Frontal cortex (tissue), 4 donors: Measurements from ENCODE around the gene STK10. TPM values are rescaled to one million over a fixed set of nuclear protein-coding genes. Genes with fewer than 3 reads are reported as not detected.

Experiments used
- DNase-seq, 2 donors: peaks; one replicate each; pipeline ENCODE4 v3.0.0; 2012; ENCODE audit warnings: low spot score in 2 of 2
- FAIRE-seq: peaks from 2 replicates; lab custom pipeline; 2012; peaks lifted over from hg19 to GRCh38; lab: Jason Lieb, UNC
- total RNA-seq: library from RNA; depleted of rRNA; stranded (reverse); fragments of >200 nt; gene quantifications from one replicate; pipeline ENCODE4 v1.2.3, GENCODE V29; 2014
- donor health status: control.
- donor health status: control.
- donor health status: control.

The STK10 gene
- total RNA-seq, 1 donor from 2014 or later: 4.5 TPM

- DNase-seq: no peak
- FAIRE-seq: no peak
These were observed 90.7 kb downstream of the STK10 start for GRCh38 chr5:172097356-172097755.

GRCh38 chr5:172096207-172096940 is 91.7 kb downstream of the STK10 start:
- FAIRE-seq (no peak), DNase-seq (no peak)

GRCh38 chr5:172095368-172096206 is 92.4 kb downstream of the STK10 start:
- FAIRE-seq (no peak), DNase-seq (no peak)

- DNase-seq (no peak), FAIRE-seq (no peak)
These were observed 94.1 kb downstream of the STK10 start for GRCh38 chr5:172093965-172094364.

DNA sequence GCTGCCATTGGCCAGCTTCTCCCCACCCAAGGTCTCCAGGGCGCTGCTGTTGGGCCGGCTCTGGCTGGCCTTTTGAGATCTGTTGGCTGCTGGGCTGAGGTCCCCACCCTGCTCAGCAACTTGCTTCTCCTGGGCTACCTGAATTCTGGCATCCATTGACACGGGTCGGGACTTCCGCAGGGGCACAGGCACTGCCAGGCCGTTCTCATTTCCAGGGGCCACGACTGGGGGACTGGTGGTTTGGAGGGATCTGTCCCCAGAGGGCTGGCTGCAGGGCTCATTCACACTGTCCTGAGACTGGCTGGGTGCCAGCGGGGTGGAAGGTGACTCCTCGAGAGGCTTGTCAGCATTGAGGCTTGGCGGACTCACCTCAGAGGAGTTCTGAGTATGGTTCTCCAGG is 94.5 kb downstream of the STK10 start:
- no peak for FAIRE-seq

GRCh38 chr5:172091956-172092732 is 95.9 kb downstream of the STK10 start:
- DNase-seq (no peak), FAIRE-seq (no peak)

More for the DNA sequence above, 94.5 kb downstream of the STK10 start:
- no peak for DNase-seq

GRCh38 chr5:172090976-172091547 is 97.0 kb downstream of the STK10 start:
- FAIRE-seq: no peak
- no peak for DNase-seq

- no peak for DNase-seq
- FAIRE-seq: no peak
These were observed 98.5 kb downstream of the STK10 start for GRCh38 chr5:172089298-172090117.

DNA sequence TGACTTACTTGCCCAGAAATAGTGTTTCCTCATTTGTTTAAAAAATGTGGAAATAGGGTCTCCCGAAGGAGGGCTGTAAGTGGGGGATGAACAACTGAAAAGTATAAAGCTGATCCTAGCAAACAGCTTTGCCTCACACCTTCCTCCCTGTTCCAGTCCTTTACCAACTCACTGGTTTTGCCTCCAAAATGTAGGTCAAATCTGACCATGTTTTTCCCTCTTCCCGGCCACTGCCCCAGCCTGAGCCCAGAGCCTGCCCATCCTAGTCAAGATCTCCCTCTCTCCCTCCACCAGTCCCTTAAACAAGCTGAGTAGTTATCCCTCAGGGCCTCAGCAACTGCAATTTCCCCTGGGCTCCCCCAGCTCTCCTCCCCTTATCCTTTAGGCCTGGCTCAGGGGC is 99.2 kb downstream of the STK10 start:
- DNase-seq (no peak), FAIRE-seq (no peak)

- no peak for DNase-seq
- FAIRE-seq: no peak
These were observed 101.6 kb downstream of the STK10 start for GRCh38 chr5:172086194-172086975.

GRCh38 chr5:172085738-172086137 is 102.3 kb downstream of the STK10 start:
- no peak for FAIRE-seq
- DNase-seq: no peak

DNA sequence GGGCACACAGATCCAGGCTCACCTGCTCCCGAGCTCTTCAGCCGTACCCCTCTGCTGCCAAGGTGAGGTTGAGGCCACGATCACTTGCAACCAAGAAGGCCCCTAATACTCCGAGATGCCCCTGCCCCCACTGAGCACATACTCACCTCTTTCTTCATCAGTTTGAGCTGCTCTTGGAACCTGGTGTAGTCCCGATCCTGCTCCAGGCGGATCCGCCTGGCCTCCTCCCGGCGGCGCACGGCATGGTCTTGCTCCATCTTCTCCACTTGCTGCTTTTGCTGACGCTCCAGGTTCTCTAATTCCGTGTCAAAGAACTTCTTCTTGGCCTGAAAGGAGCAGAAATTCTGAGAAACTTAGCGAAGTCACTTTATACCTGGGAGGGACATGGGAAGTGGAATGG is 105.8 kb downstream of the STK10 start:
- FAIRE-seq (no peak), DNase-seq (no peak)

GRCh38 chr5:172079876-172080275 is 108.1 kb downstream of the STK10 start:
- no peak for DNase-seq
- no peak for FAIRE-seq

- DNase-seq (no peak), FAIRE-seq (no peak)
These were observed 109.2 kb downstream of the STK10 start for GRCh38 chr5:172078726-172079345.

GRCh38 chr5:172077664-172078425 is 110.2 kb downstream of the STK10 start:
- DNase-seq (no peak), FAIRE-seq (no peak)

GRCh38 chr5:172076761-172077244 is 111.2 kb downstream of the STK10 start:
- no peak for DNase-seq
- no peak for FAIRE-seq

DNA sequence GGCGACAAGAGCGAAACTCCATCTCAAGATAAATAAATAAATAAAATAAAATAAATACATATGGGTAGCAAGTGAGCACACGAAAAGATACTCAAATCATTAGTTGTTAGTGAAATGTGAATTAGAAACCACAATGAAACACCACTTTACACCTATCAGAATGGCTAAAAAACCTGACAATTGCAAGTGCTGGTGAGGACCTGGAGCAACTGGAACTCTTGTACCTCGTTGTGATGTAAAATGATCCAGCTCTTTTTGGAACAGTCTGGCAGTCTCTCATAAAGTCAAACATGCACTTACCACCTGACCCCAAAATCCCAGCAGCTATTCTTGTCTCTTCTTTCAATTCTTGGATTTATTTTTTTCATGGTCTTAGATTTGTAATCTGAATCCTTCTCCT is 112.4 kb downstream of the STK10 start:
- DNase-seq (no peak), FAIRE-seq (no peak)
